B cell (primary cell): ENCODE data around the gene NXPE4. TPM values are rescaled to one million over a fixed set of nuclear protein-coding genes. Genes with fewer than 3 reads are reported as not detected.

ENCODE experiments used
- ATAC-seq: fragments of 200-7000 bp; cut with Tn5 transposase; one replicate; pipeline ENCODE4 v1.10.0; 2021; ENCODE audit warnings: low read depth, mild to moderate bottlenecking, moderate number of reproducible peaks, moderate library complexity
- CTCF ChIA-PET: fragments of 350-600 bp; sonication (Branson Sonifier 250); formaldehyde crosslinking; loops from one replicate; lab custom pipeline; 2021; ENCODE audit warnings: antibody characterized with exemption, inconsistent platforms; lab: Charles Lee
- POLR2A ChIA-PET: fragments of 350-600 bp; sonication (Branson Sonifier 250); formaldehyde crosslinking; loops from one replicate; lab custom pipeline; 2021; ENCODE audit warnings: antibody characterized with exemption; lab: Charles Lee
- DNase-seq: peaks from one replicate; pipeline ENCODE4 v3.0.0; 2013
- H2AFZ ChIP-seq: 2 replicates; pipeline ENCODE4 v1.6.1; 2012; ENCODE audit warnings: mild to moderate bottlenecking, low read depth, low read length; ENCODE audit not compliant: insufficient read depth, poor library complexity, severe bottlenecking
- H3K27ac ChIP-seq, 2 donors: 1 replicate in 1 of 2; 2 replicates in 1 of 2; pipeline ENCODE4 v1.5.1; 2012 to 2013; ENCODE audit warnings: low read length in 2 of 2, mild to moderate bottlenecking in 2 of 2, moderate library complexity in 1 of 2
- H3K27me3 ChIP-seq, 4 experiments: fragments of 200-600 bp in 1 of 4; sonication (generic) in 1 of 4; replicated peaks in 1 of 4; 1 replicate in 2 of 4; 2 replicates in 2 of 4; pipeline versions ENCODE4 v1.6.1 to v1.7.0; 2013 to 2016; ENCODE audit warnings: low read length in 3 of 4, mild to moderate bottlenecking in 2 of 4, mixed read lengths in 1 of 4, moderate library complexity in 1 of 4; ENCODE audit not compliant: insufficient read depth in 4 of 4, control insufficient read depth in 3 of 4; ENCODE audit errors: control extremely low read depth in 1 of 4
- H3K36me3 ChIP-seq, 2 experiments: replicated peaks in 1 of 2; 1 replicate in 1 of 2; 2 replicates in 1 of 2; pipeline versions ENCODE4 v1.6.1 to v1.7.1; 2013; ENCODE audit warnings: low read length in 1 of 2; ENCODE audit not compliant: insufficient read depth in 2 of 2, control insufficient read depth in 1 of 2; ENCODE audit errors: control extremely low read depth in 1 of 2, extremely low read depth in 1 of 2
- H3K4me1 ChIP-seq, 2 donors: fragments of 200-600 bp in 1 of 2; sonication (generic) in 1 of 2; 1 replicate in 1 of 2; 2 replicates in 1 of 2; pipeline versions ENCODE4 v1.5.1 to v1.6.1; 2013 to 2017; ENCODE audit warnings: low read length in 2 of 2; ENCODE audit not compliant: control insufficient read depth in 2 of 2, insufficient read depth in 2 of 2
- H3K4me2 ChIP-seq: replicated peaks from 2 replicates; pipeline ENCODE3; 2012; ENCODE audit warnings: mild to moderate bottlenecking, low read depth, low read length; ENCODE audit not compliant: poor library complexity, severe bottlenecking
- H3K4me3 ChIP-seq, 5 experiments: fragments of 200-600 bp in 1 of 5; sonication (generic) in 1 of 5; 1 replicate in 3 of 5; 2 replicates in 2 of 5; pipeline versions ENCODE4 v1.5.1 to v1.7.0; 2011 to 2016; ENCODE audit warnings: low read length in 4 of 5, mild to moderate bottlenecking in 4 of 5, low read depth in 2 of 5, control low read depth in 1 of 5, moderate library complexity in 1 of 5; ENCODE audit not compliant: insufficient read depth in 1 of 5; ENCODE audit errors: control extremely low read depth in 1 of 5, extremely low read depth in 1 of 5
- H3K79me2 ChIP-seq: fragments of 200-600 bp; sonication (generic); one replicate; pipeline ENCODE4 v1.6.0; 2016; ENCODE audit warnings: low read length; ENCODE audit not compliant: control insufficient read depth, insufficient read depth
- H3K9ac ChIP-seq: fragments of 200-600 bp; sonication (generic); 2 replicates; pipeline ENCODE4 v1.6.1; 2017; ENCODE audit warnings: mild to moderate bottlenecking, low read length, moderate library complexity
- H3K9me3 ChIP-seq, 3 donors: one replicate each; pipeline versions ENCODE4 v1.6.1 to v1.7.1; 2013; ENCODE audit warnings: low read length in 2 of 3; ENCODE audit not compliant: control insufficient read depth in 2 of 3, insufficient read depth in 1 of 3; ENCODE audit errors: control extremely low read depth in 1 of 3
- H4K20me1 ChIP-seq: 2 replicates; pipeline ENCODE4 v1.6.0; 2012; ENCODE audit warnings: mild to moderate bottlenecking, low read length; ENCODE audit not compliant: insufficient read depth, control insufficient read depth, poor library complexity, severe bottlenecking
- H3K27ac Mint-ChIP-seq: one replicate; pipeline ENCODE4 v1.8.0; 2021; ENCODE audit warnings: mixed read lengths
- H3K27me3 Mint-ChIP-seq: one replicate; pipeline ENCODE4 v1.8.0; 2021; ENCODE audit warnings: mixed read lengths
- H3K4me1 Mint-ChIP-seq: one replicate; pipeline ENCODE4 v1.8.0; 2021; ENCODE audit warnings: mixed read lengths
- H3K4me3 Mint-ChIP-seq: one replicate; pipeline ENCODE4 v1.8.0; 2021; ENCODE audit warnings: mixed read lengths
- H3K9me3 Mint-ChIP-seq: one replicate; pipeline ENCODE4 v1.8.0; 2022; ENCODE audit warnings: mixed read lengths; ENCODE audit not compliant: insufficient read depth
- EZH2 ChIP-seq: IDR thresholded peaks from 2 replicates; pipeline ENCODE4 v1.6.1; 2012; ENCODE audit warnings: borderline replicate concordance, low read depth, mild to moderate bottlenecking, moderate library complexity, low read length; ENCODE audit not compliant: insufficient read depth, poor library complexity, severe bottlenecking
- WGBS: methylation state at CpG from one replicate; pipeline ENCODE4 v1.1.5; 2013; ENCODE audit warnings: missing lambda C conversion rate; ENCODE audit not compliant: insufficient coverage; 5-methylcytosine and 5-hydroxymethylcytosine counted together
- intact Hi-C: fragments of 100-400 bp; cut with micrococcal nuclease; formaldehyde crosslinking; loops from one replicate; pipeline ENCODE4 v1.10.0; 2022
- polyA plus RNA-seq: library from polyadenylated mRNA; depleted of rRNA; stranded (reverse); fragments of >200 nt; gene quantifications from 2 replicates; pipeline ENCODE4 v1.2.3, GENCODE V29; 2012
- total RNA-seq, 2 donors: library from RNA; stranded (reverse); fragments of 120-200 nt in 1 of 2; gene quantifications; 1 replicate in 1 of 2; 2 replicates in 1 of 2; pipeline versions ENCODE4 v1.2.3 to v1.2.4, GENCODE V29; 2013 to 2022
- TF ChIP-seq, protein P1 (sequence below): fragments of 200-600 bp; IDR thresholded peaks from one replicate; pipeline ENCODE4 v1.8.0; 2022; ENCODE audit warnings: antibody characterized with exemption, mild to moderate bottlenecking

The NXPE4 gene
- total and polyA plus RNA-seq, 2 donors (not counting 1 experiment from before 2014, with no cell fraction given), result not detected

DNA sequence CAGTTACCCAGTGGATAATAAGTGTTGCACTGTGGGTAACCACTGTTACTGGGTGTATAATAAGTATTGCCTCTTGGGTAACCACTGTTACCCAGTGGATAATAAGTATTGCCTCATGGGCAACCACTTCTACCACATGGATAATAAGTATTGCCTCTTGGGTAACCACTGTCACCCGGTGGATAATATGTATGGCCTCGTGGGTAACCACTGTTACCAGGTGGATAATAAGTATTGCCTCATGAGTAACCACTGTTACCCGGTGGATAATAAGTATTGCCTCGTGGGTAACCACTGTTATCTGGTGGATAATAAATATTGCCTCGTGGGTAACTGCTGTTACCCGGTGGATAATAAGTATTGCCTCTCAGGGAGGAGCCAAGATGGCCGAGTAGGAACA is 29.7 kb upstream of the NXPE4 start:
- no peak for DNase-seq
- no peak overlapping the region for H3K4me3 ChIP-seq
- H3K36me3 ChIP-seq, result no peaks in the 10 kb centered on the region
- Mint-ChIP-seq H3K4me3 (no peak overlapping the region), H3K9me3 (no peaks in the 10 kb centered on the region), H3K4me1 (no peaks in the 10 kb centered on the region), H3K27ac (no peak overlapping the region), H3K27me3 (no peaks in the 10 kb centered on the region)
- WGBS, result 78% methylated on average over 6 of the region's 7 CpGs
- ATAC-seq, result no peak
- H3K79me2 ChIP-seq, result no peaks in the 10 kb centered on the region
- H4K20me1 ChIP-seq, result no peaks in the 10 kb centered on the region
- no peak overlapping the region for H2AFZ ChIP-seq
- no peak for TF ChIP-seq EZH2
- TF ChIP-seq, protein P1, sequence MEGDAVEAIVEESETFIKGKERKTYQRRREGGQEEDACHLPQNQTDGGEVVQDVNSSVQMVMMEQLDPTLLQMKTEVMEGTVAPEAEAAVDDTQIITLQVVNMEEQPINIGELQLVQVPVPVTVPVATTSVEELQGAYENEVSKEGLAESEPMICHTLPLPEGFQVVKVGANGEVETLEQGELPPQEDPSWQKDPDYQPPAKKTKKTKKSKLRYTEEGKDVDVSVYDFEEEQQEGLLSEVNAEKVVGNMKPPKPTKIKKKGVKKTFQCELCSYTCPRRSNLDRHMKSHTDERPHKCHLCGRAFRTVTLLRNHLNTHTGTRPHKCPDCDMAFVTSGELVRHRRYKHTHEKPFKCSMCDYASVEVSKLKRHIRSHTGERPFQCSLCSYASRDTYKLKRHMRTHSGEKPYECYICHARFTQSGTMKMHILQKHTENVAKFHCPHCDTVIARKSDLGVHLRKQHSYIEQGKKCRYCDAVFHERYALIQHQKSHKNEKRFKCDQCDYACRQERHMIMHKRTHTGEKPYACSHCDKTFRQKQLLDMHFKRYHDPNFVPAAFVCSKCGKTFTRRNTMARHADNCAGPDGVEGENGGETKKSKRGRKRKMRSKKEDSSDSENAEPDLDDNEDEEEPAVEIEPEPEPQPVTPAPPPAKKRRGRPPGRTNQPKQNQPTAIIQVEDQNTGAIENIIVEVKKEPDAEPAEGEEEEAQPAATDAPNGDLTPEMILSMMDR, result no peak
- no peaks in the 10 kb centered on the region for H3K27me3 ChIP-seq
- no peak overlapping the region for H3K27ac ChIP-seq
- H3K9me3 ChIP-seq, result peaks cover 2 to 4% (median 2%) of the 10 kb centered on the region in 3 donors
- ChIA-PET CTCF (no interaction called here), POLR2A (no interaction called here)
- no peak overlapping the region for H3K9ac ChIP-seq
- H3K4me1 ChIP-seq, result no peaks in the 10 kb centered on the region
- H3K4me2 ChIP-seq, result no peak overlapping the region
- intact Hi-C loops, result no loop called here

GRCh38 chr11:114624455-114625207 is 29.0 kb upstream of the NXPE4 start:
- no peak overlapping the region for H3K4me2 ChIP-seq
- Mint-ChIP-seq H3K4me1 (no peaks in the 10 kb centered on the region), H3K4me3 (no peak overlapping the region), H3K27me3 (no peaks in the 10 kb centered on the region), H3K27ac (no peak overlapping the region), H3K9me3 (no peaks in the 10 kb centered on the region)
- H3K4me1 ChIP-seq, result no peaks in the 10 kb centered on the region
- H3K27ac ChIP-seq, result no peak overlapping the region
- H3K36me3 ChIP-seq, result no peaks in the 10 kb centered on the region
- intact Hi-C loops, result no loop called here
- no peak overlapping the region for H2AFZ ChIP-seq
- peaks cover 2 to 4% (median 2%) of the 10 kb centered on the region in 3 donors for H3K9me3 ChIP-seq
- TF ChIP-seq, protein P1, result no peak
- no peak for TF ChIP-seq EZH2
- ATAC-seq (no peak), DNase-seq (no peak)
- 80% methylated on average over 10 of the region's 10 CpGs for whole genome bisulfite sequencing
- CTCF ChIA-PET, result no interaction called here
- POLR2A ChIA-PET, result no interaction called here
- no peaks in the 10 kb centered on the region for H3K27me3 ChIP-seq
- no peaks in the 10 kb centered on the region for H4K20me1 ChIP-seq
- no peak overlapping the region for H3K9ac ChIP-seq
- H3K4me3 ChIP-seq, result no peak overlapping the region
- no peaks in the 10 kb centered on the region for H3K79me2 ChIP-seq
